Endodermal cell (in vitro differentiated cells): ENCODE results near the gene DFFB. TPM values are rescaled to one million over a fixed set of nuclear protein-coding genes. Genes with fewer than 3 reads are reported as not detected.

ENCODE experiments used
- DNase-seq: peaks from one replicate; pipeline ENCODE4 v3.0.0-alpha.2; 2017
- H3K27ac ChIP-seq: 2 replicates; pipeline ENCODE4 v1.5.1; 2013; ENCODE audit warnings: mild to moderate bottlenecking, low read depth, low read length, moderate library complexity
- H3K27me3 ChIP-seq: 2 replicates; pipeline ENCODE4 v1.6.1; 2013; ENCODE audit warnings: mild to moderate bottlenecking, low read length, moderate library complexity; ENCODE audit not compliant: insufficient read depth, control insufficient read depth, poor library complexity, severe bottlenecking
- H3K36me3 ChIP-seq: 2 replicates; pipeline ENCODE4 v1.7.0; 2013; ENCODE audit warnings: mild to moderate bottlenecking, low read length, moderate library complexity; ENCODE audit not compliant: control insufficient read depth, insufficient read depth
- H3K4me1 ChIP-seq: one replicate; pipeline ENCODE4 v1.7.0; 2013; ENCODE audit warnings: low read length; ENCODE audit not compliant: control insufficient read depth, insufficient read depth
- H3K4me3 ChIP-seq: 2 replicates; pipeline ENCODE4 v1.5.1; 2013; ENCODE audit warnings: mild to moderate bottlenecking, low read length, moderate library complexity
- H3K9ac ChIP-seq: 2 replicates; pipeline ENCODE4 v1.6.1; 2013; ENCODE audit warnings: mild to moderate bottlenecking, low read length, moderate library complexity; ENCODE audit not compliant: poor library complexity, severe bottlenecking; ENCODE audit errors: extremely low read depth
- H3K9me3 ChIP-seq: 2 replicates; pipeline ENCODE4 v1.6.1; 2013; ENCODE audit warnings: mild to moderate bottlenecking, low read length, moderate library complexity; ENCODE audit not compliant: control insufficient read depth
- H3K27ac Mint-ChIP-seq: 2 replicates; pipeline ENCODE4 v1.8.0; 2020; ENCODE audit warnings: mixed read lengths
- H3K27me3 Mint-ChIP-seq: 2 replicates; pipeline ENCODE4 v1.8.0; 2021; ENCODE audit warnings: mild to moderate bottlenecking, mixed read lengths; ENCODE audit not compliant: insufficient read depth
- H3K36me3 Mint-ChIP-seq: 2 replicates; pipeline ENCODE4 v1.8.0; 2020; ENCODE audit warnings: low read depth, mixed read lengths
- H3K4me1 Mint-ChIP-seq: 2 replicates; pipeline ENCODE4 v1.8.0; 2020; ENCODE audit warnings: mixed read lengths
- H3K4me3 Mint-ChIP-seq: 2 replicates; pipeline ENCODE4 v1.8.0; 2020; ENCODE audit warnings: mild to moderate bottlenecking, moderate library complexity, mixed read lengths
- H3K9me3 Mint-ChIP-seq: 2 replicates; pipeline ENCODE4 v1.8.0; 2020; ENCODE audit warnings: mild to moderate bottlenecking, mixed read lengths
- CTCF ChIP-seq: fragments of 200-600 bp; sonication (generic); conservative IDR thresholded peaks from 2 replicates; pipeline ENCODE4 v1.5.0; 2021; ENCODE audit warnings: antibody characterized with exemption, mild to moderate bottlenecking
- WGBS, 2 experiments: methylation state at CpG; one replicate each; pipeline versions ENCODE4 v1.1.5 to v1.1.7; 2013; ENCODE audit warnings: missing lambda C conversion rate in 2 of 2, mixed read lengths in 1 of 2; ENCODE audit not compliant: insufficient coverage in 1 of 2, insufficient read length in 1 of 2; 5-methylcytosine and 5-hydroxymethylcytosine counted together
- total RNA-seq, 2 donors: library from RNA; stranded (reverse); fragmentation: NEBNext Ultra II Directional in 1 of 2; extraction: Animal tissue kit (Norgen Biotek cat#: 25700) in 1 of 2; gene quantifications; 2 replicates in 1 of 2; 3 replicates in 1 of 2; pipeline ENCODE4 v1.2.1, GENCODE V29; 2021

The DFFB gene
- total RNA-seq, 2 donors from 2014 or later: 7.2 to 7.6 TPM

GRCh38 chr1:3828391-3828790 lies 28.9 kb upstream of the DFFB start:
- WGBS, 2 experiments: 93 to 99% methylated on average over 8 of the region's 8 CpGs
- Mint-ChIP-seq H3K4me3 (no peak overlapping the region), H3K27ac (no peak overlapping the region), H3K4me1 (no peaks in the 10 kb centered on the region), H3K9me3 (no peaks in the 10 kb centered on the region), H3K27me3 (no peaks in the 10 kb centered on the region), H3K36me3 (peaks cover 67% of the 10 kb centered on the region)
- Histone ChIP-seq H3K9me3 (no peaks in the 10 kb centered on the region), H3K4me1 (no peaks in the 10 kb centered on the region), H3K36me3 (peaks cover 60% of the 10 kb centered on the region), H3K9ac (no peak overlapping the region), H3K27me3 (no peaks in the 10 kb centered on the region), H3K27ac (no peak overlapping the region), H3K4me3 (no peak overlapping the region)
- DNase-seq: no peak
- TF ChIP-seq CTCF: no peak

GRCh38 chr1:3831689-3832088 lies 25.6 kb upstream of the DFFB start:
- Mint-ChIP-seq H3K27me3 (no peaks in the 10 kb centered on the region), H3K9me3 (no peaks in the 10 kb centered on the region), H3K27ac (no peak overlapping the region), H3K4me1 (no peaks in the 10 kb centered on the region), H3K4me3 (no peak overlapping the region), H3K36me3 (peaks cover 69% of the 10 kb centered on the region)
- Histone ChIP-seq H3K4me1 (no peaks in the 10 kb centered on the region), H3K36me3 (peaks cover 59% of the 10 kb centered on the region), H3K27ac (no peak overlapping the region), H3K9ac (no peak overlapping the region), H3K4me3 (no peak overlapping the region), H3K27me3 (no peaks in the 10 kb centered on the region), H3K9me3 (no peaks in the 10 kb centered on the region)
- no peak for TF ChIP-seq CTCF
- 91 to 100% methylated on average over 3 to 5 of the region's 6 CpGs for WGBS, 2 experiments
- no peak for DNase-seq

- 97 to 98% methylated on average over 10 of the region's 10 CpGs for WGBS, 2 experiments
- Mint-ChIP-seq H3K4me3 (no peak overlapping the region), H3K36me3 (peaks cover 79% of the 10 kb centered on the region)
These were observed 22.6 kb upstream of the DFFB start for GRCh38 chr1:3834701-3835100.

More at GRCh38 chr1:3834701-3835100, 22.6 kb upstream of the DFFB start:
- H3K36me3 ChIP-seq: peaks cover 70% of the 10 kb centered on the region
- no peak overlapping the region for H3K4me3 ChIP-seq
- peaks cover 15% of the 10 kb centered on the region for H3K9me3 ChIP-seq
- H3K9ac ChIP-seq: no peak overlapping the region
- no peaks in the 10 kb centered on the region for H3K27me3 ChIP-seq
- Mint-ChIP-seq H3K27ac (no peak overlapping the region), H3K9me3 (peaks cover 12% of the 10 kb centered on the region), H3K4me1 (no peaks in the 10 kb centered on the region), H3K27me3 (no peaks in the 10 kb centered on the region)
- no peak for TF ChIP-seq CTCF
- no peaks in the 10 kb centered on the region for H3K4me1 ChIP-seq
- no peak overlapping the region for H3K27ac ChIP-seq
- DNase-seq: no peak
